Gastrocnemius medialis (tissue), 4 donors: ENCODE measurements around the gene CETN3.

Experiments used
- POLR2A ChIP-seq, 2 donors: fragments of 450-650 bp; IDR thresholded peaks; one replicate each; pipeline ENCODE4 v1.6.1; 2017; ENCODE audit warnings: antibody characterized with exemption in 2 of 2, mild to moderate bottlenecking in 2 of 2, moderate library complexity in 2 of 2
- TF ChIP-seq, protein P1 (sequence below), 5 experiments: fragments of 450-650 bp in 3 of 5; fragments of 200-600 bp in 2 of 5; sonication (generic) in 2 of 5; IDR thresholded peaks in 4 of 5; conservative IDR thresholded peaks in 1 of 5; 1 replicate in 4 of 5; 2 replicates in 1 of 5; pipeline ENCODE4 v1.5.1; 2016 to 2019; ENCODE audit warnings: antibody characterized with exemption in 5 of 5, mild to moderate bottlenecking in 3 of 5, moderate library complexity in 3 of 5

DNA sequence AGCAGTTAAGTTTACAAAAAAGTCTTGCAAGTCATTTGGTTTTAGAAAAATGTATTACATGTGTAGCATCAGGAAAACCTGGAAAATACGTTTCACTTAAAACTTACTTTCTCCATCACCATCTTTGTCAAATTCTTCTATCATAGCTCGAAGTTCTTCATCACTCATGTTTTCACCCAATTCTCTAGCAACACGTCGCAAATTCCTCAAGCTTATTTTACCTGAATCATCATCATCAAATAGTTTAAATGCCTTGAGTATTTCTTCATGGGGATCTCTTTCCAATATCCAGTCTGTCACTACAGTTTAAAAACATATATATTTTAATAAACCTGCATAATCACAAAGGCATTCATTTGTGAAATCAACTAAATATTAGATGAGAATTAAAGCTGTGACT, 10.3 kb downstream of the CETN3 start:
- TF ChIP-seq, protein P1, sequence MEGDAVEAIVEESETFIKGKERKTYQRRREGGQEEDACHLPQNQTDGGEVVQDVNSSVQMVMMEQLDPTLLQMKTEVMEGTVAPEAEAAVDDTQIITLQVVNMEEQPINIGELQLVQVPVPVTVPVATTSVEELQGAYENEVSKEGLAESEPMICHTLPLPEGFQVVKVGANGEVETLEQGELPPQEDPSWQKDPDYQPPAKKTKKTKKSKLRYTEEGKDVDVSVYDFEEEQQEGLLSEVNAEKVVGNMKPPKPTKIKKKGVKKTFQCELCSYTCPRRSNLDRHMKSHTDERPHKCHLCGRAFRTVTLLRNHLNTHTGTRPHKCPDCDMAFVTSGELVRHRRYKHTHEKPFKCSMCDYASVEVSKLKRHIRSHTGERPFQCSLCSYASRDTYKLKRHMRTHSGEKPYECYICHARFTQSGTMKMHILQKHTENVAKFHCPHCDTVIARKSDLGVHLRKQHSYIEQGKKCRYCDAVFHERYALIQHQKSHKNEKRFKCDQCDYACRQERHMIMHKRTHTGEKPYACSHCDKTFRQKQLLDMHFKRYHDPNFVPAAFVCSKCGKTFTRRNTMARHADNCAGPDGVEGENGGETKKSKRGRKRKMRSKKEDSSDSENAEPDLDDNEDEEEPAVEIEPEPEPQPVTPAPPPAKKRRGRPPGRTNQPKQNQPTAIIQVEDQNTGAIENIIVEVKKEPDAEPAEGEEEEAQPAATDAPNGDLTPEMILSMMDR (IDR thresholded peaks at IDR 0.05 in 4 of 5, conservative IDR thresholded peaks at IDR 0.05 in 1 of 5) = no peak
- TF ChIP-seq POLR2A (IDR thresholded peaks at IDR 0.05) = no peak
